K562 (cell line): ENCODE measurements around the gene PI4KA. TPM values are rescaled to one million over a fixed set of nuclear protein-coding genes. Genes with fewer than 3 reads are reported as not detected.
A peak's percentile ranks its signal among the peaks of the same experiment; 100 is the strongest.

Experiments
- FOXK2 ChIP-seq, 2 experiments: fragments of 450-650 bp; IDR thresholded peaks in 1 of 2; conservative IDR thresholded peaks in 1 of 2; 2 replicates each; pipeline ENCODE4 v1.6.1; 2016; ENCODE audit warnings: low read depth in 2 of 2, mild to moderate bottlenecking in 1 of 2
- GTF3C2 ChIP-seq: IDR thresholded peaks from 3 replicates; pipeline ENCODE4 v1.6.1; 2011; ENCODE audit warnings: borderline replicate concordance, mild to moderate bottlenecking, moderate library complexity; ENCODE audit not compliant: insufficient read length; ENCODE audit errors: extremely low read depth
- HBP1 ChIP-seq: fragments of 450-650 bp; formaldehyde crosslinking; IDR thresholded peaks from 2 replicates; pipeline ENCODE4 v1.4.0; 2022; ENCODE audit warnings: missing genetic modification characterization
- MAFK ChIP-seq: IDR thresholded peaks from 2 replicates; pipeline ENCODE4 v1.6.1; 2011; ENCODE audit warnings: low read length, improper control_type of control experiment
- SAFB2 ChIP-seq: fragments of 200-400 bp; formaldehyde crosslinking; IDR thresholded peaks from 2 replicates; pipeline ENCODE4 v1.6.1; 2018; ENCODE audit warnings: borderline replicate concordance, low read length, low read depth, moderate library complexity; ENCODE audit not compliant: severe bottlenecking
- SETDB1 ChIP-seq: IDR thresholded peaks from one replicate; pipeline ENCODE4 v1.6.1; 2012; ENCODE audit warnings: low read length, control low read depth, inconsistent platforms
- STAT6 ChIP-seq: sonication (generic); formaldehyde crosslinking; IDR thresholded peaks from 2 replicates; pipeline ENCODE4 v1.8.1; 2023; ENCODE audit warnings: mild to moderate bottlenecking, missing genetic modification reagents
- ZBTB17 ChIP-seq: fragments of 450-650 bp; formaldehyde crosslinking; IDR thresholded peaks from 2 replicates; pipeline ENCODE4 v1.4.0; 2020; ENCODE audit warnings: mild to moderate bottlenecking
- ZC3H11A ChIP-seq: IDR thresholded peaks from 2 replicates; pipeline ENCODE4 v1.6.1; 2012; ENCODE audit warnings: low read depth, low read length, improper control_type of control experiment
- ZNF175 ChIP-seq: fragments of 200-800 bp; sonication (Bioruptor generic); IDR thresholded peaks from 2 replicates; pipeline ENCODE4 v1.6.1; 2016; ENCODE audit warnings: low read depth, mild to moderate bottlenecking, missing genetic modification characterization, missing compliant biosample characterization
- ZNF655 ChIP-seq: fragments of 250-450 bp; sonication (Bioruptor Pico); IDR thresholded peaks from 2 replicates; pipeline ENCODE4 v1.5.0; 2021
- polyA plus RNA-seq, 8 experiments: library from polyadenylated mRNA; depleted of rRNA in 4 of 8; stranded (reverse) in 5 of 8; unstranded in 3 of 8; fragments of >200 nt; fragmentation: Nextera tagmentation in 2 of 8; fragmentation: Illumina TruSeq in 1 of 8; extraction: Ambion mirVana in 2 of 8; extraction: Trizol in 1 of 8; gene quantifications; 2 replicates each; pipeline versions ENCODE4 v1.2.1 to v1.2.3, GENCODE V29; 2011 to 2014; ENCODE audit warnings: inconsistent platforms in 1 of 8, missing spikeins in 1 of 8
- total RNA-seq, 7 experiments: library from RNA; depleted of rRNA in 6 of 7; stranded (reverse); fragments of >200 nt in 6 of 7; fragmentation: Illumina TruSeq in 2 of 7; extraction: Trizol in 2 of 7; gene quantifications; 2 replicates each; pipeline versions ENCODE4 v1.2.1 to v1.2.3, GENCODE V29; 2011 to 2021; ENCODE audit warnings: low replicate concordance in 1 of 7
- TF ChIP-seq, protein P1 (sequence below): sonication (generic); formaldehyde crosslinking; IDR thresholded peaks from 2 replicates; pipeline ENCODE4 v1.8.0; 2022; ENCODE audit warnings: mild to moderate bottlenecking, missing genetic modification reagents

PI4KA gene
- total and polyA plus RNA-seq, 9 of the 15 experiments (the other 6 are each of a cell fraction or from before 2014, with no cell fraction given): 7.3 to 187 (median 84.7) TPM

- TF ChIP-seq, protein P1, sequence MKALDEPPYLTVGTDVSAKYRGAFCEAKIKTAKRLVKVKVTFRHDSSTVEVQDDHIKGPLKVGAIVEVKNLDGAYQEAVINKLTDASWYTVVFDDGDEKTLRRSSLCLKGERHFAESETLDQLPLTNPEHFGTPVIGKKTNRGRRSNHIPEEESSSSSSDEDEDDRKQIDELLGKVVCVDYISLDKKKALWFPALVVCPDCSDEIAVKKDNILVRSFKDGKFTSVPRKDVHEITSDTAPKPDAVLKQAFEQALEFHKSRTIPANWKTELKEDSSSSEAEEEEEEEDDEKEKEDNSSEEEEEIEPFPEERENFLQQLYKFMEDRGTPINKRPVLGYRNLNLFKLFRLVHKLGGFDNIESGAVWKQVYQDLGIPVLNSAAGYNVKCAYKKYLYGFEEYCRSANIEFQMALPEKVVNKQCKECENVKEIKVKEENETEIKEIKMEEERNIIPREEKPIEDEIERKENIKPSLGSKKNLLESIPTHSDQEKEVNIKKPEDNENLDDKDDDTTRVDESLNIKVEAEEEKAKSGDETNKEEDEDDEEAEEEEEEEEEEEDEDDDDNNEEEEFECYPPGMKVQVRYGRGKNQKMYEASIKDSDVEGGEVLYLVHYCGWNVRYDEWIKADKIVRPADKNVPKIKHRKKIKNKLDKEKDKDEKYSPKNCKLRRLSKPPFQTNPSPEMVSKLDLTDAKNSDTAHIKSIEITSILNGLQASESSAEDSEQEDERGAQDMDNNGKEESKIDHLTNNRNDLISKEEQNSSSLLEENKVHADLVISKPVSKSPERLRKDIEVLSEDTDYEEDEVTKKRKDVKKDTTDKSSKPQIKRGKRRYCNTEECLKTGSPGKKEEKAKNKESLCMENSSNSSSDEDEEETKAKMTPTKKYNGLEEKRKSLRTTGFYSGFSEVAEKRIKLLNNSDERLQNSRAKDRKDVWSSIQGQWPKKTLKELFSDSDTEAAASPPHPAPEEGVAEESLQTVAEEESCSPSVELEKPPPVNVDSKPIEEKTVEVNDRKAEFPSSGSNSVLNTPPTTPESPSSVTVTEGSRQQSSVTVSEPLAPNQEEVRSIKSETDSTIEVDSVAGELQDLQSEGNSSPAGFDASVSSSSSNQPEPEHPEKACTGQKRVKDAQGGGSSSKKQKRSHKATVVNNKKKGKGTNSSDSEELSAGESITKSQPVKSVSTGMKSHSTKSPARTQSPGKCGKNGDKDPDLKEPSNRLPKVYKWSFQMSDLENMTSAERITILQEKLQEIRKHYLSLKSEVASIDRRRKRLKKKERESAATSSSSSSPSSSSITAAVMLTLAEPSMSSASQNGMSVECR: no peak
- TF ChIP-seq ZNF175 (CRISPR knock-in tag) (no peak), SAFB2 (no peak), HBP1 (CRISPR knock-in tag) (no peak), ZNF655 (no peak), GTF3C2 (no peak), FOXK2 (conservative IDR thresholded peaks at IDR 0.05 in 1 of 2, IDR thresholded peaks at IDR 0.05 in 1 of 2; ENCODE audit: low read depth in 2 of 2) (no peak), ZC3H11A (peak; percentile 42; the same call in 1 of the 2 replicates), SETDB1 (peak; percentile 73), STAT6 (no peak), MAFK (no peak), ZBTB17 (no peak)
Observed at GRCh38 chr22:20810645-20811044, 48.0 kb downstream of the PI4KA start (continued).
